Tibial nerve (tissue), 4 donors: Measurements from ENCODE around the gene ADCY6.

ENCODE experiments used
- CTCF ChIP-seq, 5 experiments: fragments of 200-600 bp in 3 of 5; fragments of 450-650 bp in 2 of 5; sonication (generic) in 3 of 5; IDR thresholded peaks; one replicate each; pipeline ENCODE4 v1.5.1; 2016 to 2019; ENCODE audit warnings: antibody characterized with exemption in 5 of 5, mild to moderate bottlenecking in 3 of 5, moderate library complexity in 2 of 5
- EP300 ChIP-seq, 2 donors: sonication (generic); formaldehyde crosslinking; IDR thresholded peaks; one replicate each; pipeline ENCODE4 v1.6.1; 2017; ENCODE audit warnings: antibody characterized with exemption in 2 of 2, mild to moderate bottlenecking in 1 of 2
- POLR2A ChIP-seq, 2 donors: fragments of 450-650 bp; IDR thresholded peaks; one replicate each; pipeline ENCODE4 v1.6.1; 2017; ENCODE audit warnings: antibody characterized with exemption in 2 of 2, mild to moderate bottlenecking in 2 of 2, moderate library complexity in 2 of 2

- TF ChIP-seq EP300 (IDR thresholded peaks at IDR 0.05) = no peak
- no peak for TF ChIP-seq CTCF (IDR thresholded peaks at IDR 0.05)
- TF ChIP-seq POLR2A (IDR thresholded peaks at IDR 0.05) = no peak
Measured at GRCh38 chr12:48826209-48826855, 37.4 kb upstream of the ADCY6 start.
